GM18519 (cell line): Measurements from ENCODE around the gene PHC1.
"Not testable (repeated sequence)": the region's sequence is repeated elsewhere in the genome, so short reads cannot be mapped to it uniquely, and the experiment has no call there.

Experiments
- ATAC-seq: cut with Tn5 transposase; IDR thresholded peaks from one replicate; pipeline ENCODE4 v1.9.1; 2021; ENCODE audit warnings: mild to moderate bottlenecking, moderate library complexity; ENCODE audit not compliant: unreplicated experiment, low FRiP score

The PHC1 gene

GRCh38 chr12:8914033-8914715, at the start of gene PHC1:
TSS of gene PHC1 (plus strand) at chr12:8914509. CDS start at chr12:8917678, 3,169 bp downstream.
- peak; percentile 38 for ATAC-seq

GRCh38 chr12:8866429-8866828, 47.9 kb upstream of the PHC1 start:
- no peak for ATAC-seq

GRCh38 chr12:8867009-8867408, 47.3 kb upstream of the PHC1 start:
- ATAC-seq: no peak

- ATAC-seq: no peak
These were observed 46.5 kb upstream of the PHC1 start for GRCh38 chr12:8867786-8868185.

GRCh38 chr12:8870586-8870985, 43.7 kb upstream of the PHC1 start:
- ATAC-seq: no peak

GRCh38 chr12:8871068-8871467, 43.2 kb upstream of the PHC1 start:
- no peak for ATAC-seq

GRCh38 chr12:8876887-8877286, 37.4 kb upstream of the PHC1 start:
- no peak for ATAC-seq

- ATAC-seq: no peak
These were observed 27.6 kb upstream of the PHC1 start for GRCh38 chr12:8886502-8887284.

- ATAC-seq: no peak
These were observed 27.0 kb upstream of the PHC1 start for GRCh38 chr12:8887285-8887715.

- ATAC-seq: no peak
These were observed 23.8 kb upstream of the PHC1 start for GRCh38 chr12:8890313-8891085.

- no peak for ATAC-seq
These were observed 22.3 kb upstream of the PHC1 start for GRCh38 chr12:8891976-8892375.

- ATAC-seq: no peak
These were observed 19.9 kb upstream of the PHC1 start for GRCh38 chr12:8894378-8894777.

GRCh38 chr12:8894986-8895385, 19.3 kb upstream of the PHC1 start:
- ATAC-seq: no peak

GRCh38 chr12:8897081-8897480, 17.2 kb upstream of the PHC1 start:
- ATAC-seq: no peak

- no peak for ATAC-seq
These were observed 14.5 kb upstream of the PHC1 start for GRCh38 chr12:8899830-8900229.

- not testable (repeated sequence) for ATAC-seq
These were observed 11.6 kb upstream of the PHC1 start for GRCh38 chr12:8902703-8903102.

GRCh38 chr12:8903646-8904045, 10.7 kb upstream of the PHC1 start:
- no peak for ATAC-seq

- no peak for ATAC-seq
These were observed 9.6 kb upstream of the PHC1 start for GRCh38 chr12:8904665-8905064.

GRCh38 chr12:8905546-8905945, 8.8 kb upstream of the PHC1 start:
- ATAC-seq: no peak

- ATAC-seq: no peak
These were observed 7.8 kb upstream of the PHC1 start for GRCh38 chr12:8906266-8907180.
